NCI-H2107 treated with DMSO at 0.1 percent for 48 hours (cell line): Measurements from ENCODE around the gene SIPA1L2.

Experiments
- DNase-seq: peaks from one replicate; lab custom pipeline; 2025; ENCODE audit not compliant: unreplicated experiment; lab: John Stamatoyannopoulos, UW

The SIPA1L2 gene

DNA sequence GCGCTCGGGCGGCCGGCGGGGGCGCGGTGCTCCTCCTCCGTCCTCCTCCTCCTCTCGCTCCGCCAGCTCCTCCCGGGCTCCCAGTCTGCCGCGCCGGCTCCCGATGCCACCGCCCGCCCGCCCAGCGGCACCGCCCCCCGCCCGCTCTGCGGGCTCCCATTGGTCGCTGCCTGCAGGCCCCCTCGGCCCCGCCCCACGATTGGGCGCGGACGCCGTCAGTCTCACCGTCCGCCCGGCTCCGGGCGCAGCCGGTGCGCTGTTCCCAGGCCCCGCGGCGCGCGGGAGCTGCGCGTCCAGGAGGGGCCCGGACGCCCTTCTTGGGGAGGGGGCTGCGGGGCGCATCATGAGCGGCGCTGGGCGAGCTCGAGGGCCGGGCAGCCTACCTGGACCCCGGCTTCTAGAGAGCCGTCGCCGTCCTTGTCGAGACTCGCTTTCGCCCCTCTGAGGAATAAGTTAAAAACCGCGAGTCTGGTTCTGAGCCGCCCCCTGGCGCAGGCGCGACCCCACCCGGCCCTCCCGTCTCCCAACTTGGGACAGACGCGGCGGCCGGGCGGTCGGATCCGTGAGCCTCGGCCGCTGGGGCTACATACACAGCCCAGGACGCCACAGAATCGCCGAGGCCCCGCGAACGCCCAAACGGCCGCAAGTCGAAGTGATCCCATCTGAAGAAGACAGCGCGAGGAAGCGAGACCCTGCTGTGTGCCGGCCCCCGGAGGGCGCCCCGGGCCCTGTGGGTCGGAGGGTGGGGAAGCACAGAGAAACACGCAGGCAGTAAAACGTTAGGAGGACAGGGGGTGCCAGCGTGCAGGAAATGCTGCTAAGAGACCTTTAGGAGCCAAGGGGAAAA, at the start of gene SIPA1L2:
SIPA1L2 (minus strand) TSS at position 87 of the 847 bp plus-strand sequence. CDS start 114,794 bp downstream, outside the sequence.
- peak; percentile 92 for DNase-seq

DNA sequence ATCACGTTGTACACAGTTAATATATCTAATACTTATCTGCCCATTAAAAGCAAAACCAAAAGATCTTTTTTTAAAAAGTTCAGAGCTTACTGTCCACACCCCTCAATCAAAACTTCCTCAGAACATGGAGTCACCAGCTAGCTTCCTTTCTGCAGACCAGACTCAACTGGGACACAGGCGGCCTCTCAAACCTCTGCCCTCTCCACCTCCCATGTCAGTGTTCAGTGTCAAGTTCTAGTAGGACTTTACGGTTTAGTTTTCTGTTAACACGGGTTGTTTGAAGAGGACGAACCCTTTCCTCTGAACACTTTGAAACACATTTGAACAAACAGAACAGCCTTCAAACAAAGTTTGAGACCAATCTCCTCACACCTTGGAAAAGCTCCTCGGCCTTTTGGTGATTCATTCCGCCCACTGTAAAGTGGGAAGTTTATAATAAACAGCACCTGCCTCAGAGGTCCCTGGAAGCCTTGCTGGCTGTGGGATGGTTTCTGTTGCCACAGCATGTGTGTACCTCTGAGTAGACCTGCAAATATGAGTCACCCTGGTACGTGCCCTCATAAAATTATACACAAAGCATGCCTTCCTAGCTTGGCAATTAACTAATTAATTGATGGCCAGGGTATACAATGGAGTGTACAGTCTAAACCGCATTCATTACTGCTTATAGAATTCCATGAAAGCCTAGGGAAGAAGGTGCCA, 48.4 kb upstream of the SIPA1L2 start:
- no peak for DNase-seq

DNA sequence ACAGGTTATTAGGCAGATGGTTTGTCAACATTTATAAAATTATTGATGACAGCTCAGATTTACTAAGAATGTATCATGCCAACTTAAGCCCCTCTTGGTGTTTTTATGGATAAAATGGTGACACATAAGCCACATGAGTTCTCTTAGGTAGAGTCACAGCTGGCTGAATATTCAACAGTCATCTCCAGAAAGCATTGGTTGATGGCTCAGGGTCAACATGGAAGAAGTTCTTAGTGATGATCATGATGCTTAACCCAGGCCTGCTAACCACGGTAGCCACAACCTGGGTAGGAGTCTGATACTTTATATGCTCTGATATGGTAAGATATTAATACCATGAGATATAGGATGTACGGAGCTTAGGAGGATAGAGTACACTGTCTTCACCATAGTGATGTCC, 46.4 kb upstream of the SIPA1L2 start:
- DNase-seq, result no peak

GRCh38 chr1:232675898-232676297, 46.0 kb upstream of the SIPA1L2 start:
- DNase-seq, result no peak

DNA sequence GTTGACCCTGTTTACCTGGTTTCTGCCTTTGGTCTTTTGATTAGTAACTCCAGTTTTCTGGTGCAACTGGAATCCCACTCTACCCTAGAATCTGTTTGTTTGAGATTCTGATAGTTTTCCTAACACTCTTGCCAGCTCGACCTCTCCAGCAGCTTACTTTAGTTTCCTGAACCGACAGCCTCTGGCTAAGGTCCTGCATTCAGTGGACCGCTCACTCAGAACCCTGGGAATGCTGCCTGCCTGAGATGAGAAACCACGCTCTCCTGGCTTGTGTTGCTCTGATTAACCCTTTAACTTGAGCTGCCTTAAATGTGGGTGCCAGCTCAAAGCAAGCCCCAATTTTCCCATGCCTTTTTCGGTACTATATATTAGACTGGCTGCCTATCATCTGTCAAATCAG, 45.3 kb upstream of the SIPA1L2 start:
- DNase-seq, result no peak

- no peak for DNase-seq
Measured at GRCh38 chr1:232673256-232673655, 43.3 kb upstream of the SIPA1L2 start.

- DNase-seq, result no peak
Measured at GRCh38 chr1:232669981-232670747, 40.2 kb upstream of the SIPA1L2 start.

- no peak for DNase-seq
Measured at GRCh38 chr1:232667778-232668165, 37.8 kb upstream of the SIPA1L2 start.

DNA sequence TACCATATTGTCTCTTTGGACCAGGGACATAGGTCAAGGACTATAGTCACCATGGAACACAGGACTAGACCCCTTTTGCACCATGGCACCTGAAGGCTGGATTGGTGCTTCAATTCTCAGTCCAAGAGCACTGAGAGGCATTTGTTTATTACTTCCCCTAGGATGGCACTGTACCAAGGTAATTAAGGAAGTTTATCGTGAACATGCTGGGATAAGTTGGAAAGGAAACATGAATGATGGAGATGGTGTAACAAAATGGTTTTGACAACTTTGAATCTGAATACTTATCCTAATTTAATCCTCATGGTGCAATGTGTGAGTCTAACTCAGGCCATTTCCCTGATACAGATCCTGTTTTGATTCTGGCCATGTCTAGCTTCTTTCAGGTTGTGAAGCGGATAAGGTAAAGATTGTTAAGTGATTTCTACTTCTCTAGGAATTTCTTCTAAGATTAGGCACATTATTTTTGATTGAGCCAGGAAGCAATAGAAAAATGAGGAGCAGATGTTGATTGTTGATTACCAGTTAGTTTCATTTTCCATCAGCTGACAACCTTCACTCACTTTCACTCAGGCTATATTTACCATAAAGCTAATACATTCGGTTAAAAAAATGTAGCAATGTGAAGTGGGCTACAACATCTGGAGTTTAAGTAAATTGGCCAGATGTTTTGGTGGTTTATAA, 37.3 kb upstream of the SIPA1L2 start:
- no peak for DNase-seq

- no peak for DNase-seq
Measured at GRCh38 chr1:232664844-232665777, 35.2 kb upstream of the SIPA1L2 start.

DNA sequence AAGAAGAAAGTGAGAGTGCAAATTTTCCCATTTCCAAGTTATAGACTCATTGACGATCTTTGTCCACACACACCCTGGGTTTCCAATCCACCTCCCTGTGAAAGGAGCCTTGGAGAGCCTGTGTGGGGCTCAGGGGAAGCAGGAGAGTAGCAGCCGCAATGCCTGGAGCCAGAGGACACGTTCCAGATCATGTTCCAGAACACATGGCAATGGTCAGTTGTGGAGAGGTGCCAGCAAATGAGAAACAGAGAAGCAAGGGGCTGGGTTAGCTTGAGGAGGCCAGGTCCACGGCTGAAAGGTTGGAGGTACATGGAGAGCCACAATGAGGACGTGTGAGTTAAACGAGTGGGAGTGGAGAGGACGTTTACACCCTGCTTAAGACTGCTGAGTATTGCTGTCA, 33.0 kb upstream of the SIPA1L2 start:
- no peak for DNase-seq

DNA sequence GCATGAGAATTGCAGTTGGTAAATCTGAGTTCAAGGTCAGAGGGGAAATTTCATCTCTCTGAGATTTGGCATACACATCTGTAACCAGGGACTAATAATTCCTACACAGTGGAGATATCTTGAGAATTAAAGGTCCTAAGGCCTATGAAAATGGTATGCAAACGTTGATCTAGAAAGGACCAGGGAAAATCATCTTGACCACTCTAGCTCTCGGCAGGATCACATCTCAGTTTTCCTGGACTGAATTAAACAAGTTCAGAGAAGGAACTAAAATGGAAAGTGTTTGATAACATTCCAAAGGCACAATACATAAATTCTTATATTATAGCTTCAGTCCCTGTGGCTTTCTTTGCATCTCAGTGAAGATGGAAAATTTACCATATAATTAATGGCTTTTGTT, 28.5 kb upstream of the SIPA1L2 start:
- DNase-seq, result no peak

- no peak for DNase-seq
Measured at GRCh38 chr1:232657426-232658005, 27.6 kb upstream of the SIPA1L2 start.

GRCh38 chr1:232655746-232656085, 25.8 kb upstream of the SIPA1L2 start:
- no peak for DNase-seq

DNA sequence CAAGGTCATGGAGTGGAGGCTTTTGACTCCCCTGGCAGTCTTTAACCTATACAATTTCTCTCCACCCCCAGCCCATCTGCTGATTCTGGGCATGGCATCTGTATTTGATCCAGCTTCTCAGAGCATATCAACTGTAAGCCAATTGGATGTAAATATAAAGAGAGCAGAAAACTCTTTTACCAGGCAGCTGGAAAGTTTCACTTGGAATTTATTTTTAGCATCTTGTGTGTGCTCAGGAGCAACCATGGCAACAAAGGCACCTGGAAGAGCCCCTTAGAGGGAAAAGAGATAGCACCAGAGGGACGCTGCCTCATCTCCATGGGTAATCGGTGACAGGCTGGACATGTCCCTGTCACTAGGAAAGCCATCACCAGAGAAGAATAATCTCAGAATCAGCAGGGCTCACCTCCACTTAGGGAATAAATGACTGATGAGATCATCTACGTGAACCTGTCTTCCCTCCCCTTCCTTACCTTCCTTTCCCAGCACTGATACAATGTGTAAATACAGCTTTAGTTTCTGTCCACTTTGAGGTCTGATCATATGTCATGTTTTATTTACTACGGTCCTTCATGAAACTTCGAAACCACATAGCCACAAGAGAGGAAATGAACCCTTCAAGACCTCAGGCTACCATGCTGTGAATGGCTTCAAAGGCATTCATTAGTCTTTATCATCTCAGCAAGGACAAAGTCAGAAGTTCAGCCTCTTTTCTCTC, 25.3 kb upstream of the SIPA1L2 start:
- DNase-seq, result peak; percentile 74

- DNase-seq, result no peak
Measured at GRCh38 chr1:232653789-232654188, 23.9 kb upstream of the SIPA1L2 start.

DNA sequence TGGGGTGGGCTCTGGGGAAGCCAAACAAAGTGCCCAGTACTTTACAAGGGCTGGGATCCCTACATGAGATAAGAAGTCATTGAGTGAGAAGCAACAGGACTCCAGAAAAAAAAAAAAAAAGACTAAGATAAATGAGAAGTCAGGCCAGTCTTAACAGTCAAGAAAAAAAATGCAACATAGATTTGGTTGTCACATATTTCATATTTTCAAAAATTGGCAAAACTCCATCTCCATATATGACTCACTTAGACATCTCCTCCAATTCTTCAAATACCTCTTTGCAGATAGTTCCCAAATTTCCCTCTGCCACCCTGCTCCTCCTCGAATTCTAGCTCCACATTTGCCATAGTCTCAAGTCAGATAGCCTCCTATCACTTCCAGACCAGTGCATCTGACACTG, 20.9 kb upstream of the SIPA1L2 start:
- no peak for DNase-seq

DNA sequence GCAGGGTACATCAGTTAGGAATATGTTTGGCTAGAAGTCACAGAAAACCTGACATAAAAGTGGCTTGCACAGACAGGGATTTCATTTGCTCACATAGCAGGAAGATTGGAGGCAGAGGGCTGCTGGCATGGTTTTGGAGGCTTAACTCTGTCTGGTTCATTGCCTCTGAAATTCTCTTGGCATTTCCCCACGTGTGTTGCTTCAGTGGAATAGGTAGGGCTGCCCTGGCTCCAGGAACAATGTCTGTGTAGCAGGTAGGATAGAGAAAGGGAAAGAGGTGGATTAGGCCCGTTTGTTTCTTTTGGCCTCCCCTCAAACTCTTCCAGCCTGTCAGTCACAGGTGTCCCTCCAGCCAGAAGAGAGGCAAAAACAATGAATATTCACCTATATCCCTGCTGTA, 20.5 kb upstream of the SIPA1L2 start:
- no peak for DNase-seq

GRCh38 chr1:232648316-232648715, 18.4 kb upstream of the SIPA1L2 start:
- no peak for DNase-seq
